ENCODE data around the gene RPS6KA2.
"Not testable (repeated sequence)": the region's sequence is repeated elsewhere in the genome, so short reads cannot be mapped to it uniquely, and the experiment has no call there.

Gene RPS6KA2

DNA sequence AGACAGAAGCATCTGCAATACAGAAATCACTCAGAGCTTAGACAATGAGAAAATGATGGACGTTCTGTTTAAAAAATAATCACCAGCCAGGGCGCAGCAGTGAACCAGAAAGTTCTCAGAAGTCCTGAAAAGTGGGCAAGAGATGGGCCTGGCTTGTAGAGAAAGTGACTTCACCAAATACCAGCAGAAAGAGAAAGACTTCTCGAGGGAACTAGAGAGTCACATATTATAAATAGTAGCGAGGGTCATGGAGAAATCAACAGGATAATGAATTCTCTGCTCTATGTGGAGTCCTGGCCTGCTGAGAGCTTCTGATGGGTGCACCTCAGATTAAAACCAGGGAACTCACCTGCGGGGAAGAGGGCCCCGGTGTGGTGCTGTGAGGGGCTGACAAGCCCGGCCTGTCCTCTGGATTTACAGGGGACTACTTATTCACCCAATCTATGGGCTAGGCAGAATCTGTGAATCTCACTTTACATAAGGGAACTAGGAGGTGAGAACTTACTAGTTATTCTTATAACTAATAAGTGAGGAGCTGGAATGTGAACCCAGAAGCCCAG is 35.0 kb downstream of the RPS6KA2 start:
- no peak for DNase-seq (ENCODE audit: low read depth)

DNA sequence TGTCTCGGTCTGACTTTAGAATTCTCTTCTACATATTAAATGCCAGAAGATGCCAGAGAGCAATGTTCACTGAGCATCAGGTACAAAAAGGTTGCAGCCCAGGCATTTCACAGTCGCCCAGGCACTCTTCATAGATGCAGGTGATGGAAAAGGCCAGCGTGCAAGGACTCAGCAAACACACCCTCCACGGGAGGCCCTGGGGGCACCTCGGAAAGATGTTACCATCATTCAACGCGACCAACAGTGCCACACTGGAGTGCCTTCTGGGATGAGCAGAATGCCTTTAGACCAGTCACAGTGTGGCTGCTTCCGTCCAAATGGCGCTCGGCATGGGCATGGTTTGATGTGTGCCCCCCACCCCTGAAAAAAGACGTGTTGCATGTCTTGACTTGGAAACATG is 36.0 kb downstream of the RPS6KA2 start:
- no peak for DNase-seq (ENCODE audit: low read depth)

DNA sequence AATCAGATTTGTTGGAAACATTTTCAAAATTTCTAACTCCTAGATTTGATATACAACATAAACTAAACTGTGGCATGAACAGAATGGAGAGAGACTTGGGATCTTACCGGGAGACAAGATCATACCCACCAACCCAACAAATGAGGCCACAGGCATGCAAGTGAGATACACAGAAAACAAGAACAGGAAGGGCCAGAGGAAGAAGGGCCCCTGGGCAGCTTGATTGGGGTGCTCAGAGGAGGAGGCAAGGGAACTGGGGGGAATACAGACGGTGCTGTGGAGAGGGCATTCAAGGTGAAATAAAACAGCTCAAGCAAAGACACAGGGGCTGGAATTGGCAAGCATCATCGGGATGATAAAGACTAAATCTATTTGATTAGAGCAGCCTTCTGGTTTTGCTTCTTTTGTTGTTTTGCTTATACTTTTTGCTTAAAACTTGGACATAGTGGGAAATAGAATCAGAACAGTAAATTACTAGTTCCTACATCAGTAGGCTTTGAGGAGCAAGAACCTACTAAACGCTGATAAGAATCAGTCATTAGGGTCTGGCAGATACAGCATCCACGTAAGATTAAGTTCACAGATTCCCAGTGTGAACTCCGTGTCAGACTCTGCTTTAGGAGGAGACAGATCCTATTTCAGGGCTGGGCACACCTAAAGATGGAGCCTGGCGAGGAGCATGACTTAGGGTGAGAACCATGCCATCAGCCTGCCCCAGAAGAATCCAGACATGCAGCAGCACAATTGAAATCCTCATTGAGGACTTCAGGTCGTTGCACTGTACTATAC is 37.1 kb downstream of the RPS6KA2 start:
- DNase-seq (ENCODE audit: low read depth) = no peak

DNA sequence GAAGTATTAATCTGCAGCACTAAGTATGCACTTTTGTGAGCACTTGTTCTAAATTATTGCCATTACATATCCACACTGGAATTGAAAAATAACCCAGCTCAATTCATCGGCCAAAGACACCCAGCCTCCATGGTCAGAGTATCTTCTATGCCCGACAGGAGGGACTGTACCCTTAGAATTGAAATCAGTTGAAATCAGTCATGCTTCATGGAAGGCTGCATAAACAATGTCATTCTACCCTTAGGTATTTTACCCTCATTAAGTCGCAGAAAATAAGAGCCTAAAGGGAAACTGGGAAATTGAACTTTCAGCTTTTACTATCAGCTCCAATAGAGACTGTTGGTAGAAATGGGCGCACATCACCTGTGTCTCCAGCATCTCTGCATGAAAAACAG is 37.7 kb downstream of the RPS6KA2 start:
- no peak for DNase-seq (ENCODE audit: low read depth)

DNA sequence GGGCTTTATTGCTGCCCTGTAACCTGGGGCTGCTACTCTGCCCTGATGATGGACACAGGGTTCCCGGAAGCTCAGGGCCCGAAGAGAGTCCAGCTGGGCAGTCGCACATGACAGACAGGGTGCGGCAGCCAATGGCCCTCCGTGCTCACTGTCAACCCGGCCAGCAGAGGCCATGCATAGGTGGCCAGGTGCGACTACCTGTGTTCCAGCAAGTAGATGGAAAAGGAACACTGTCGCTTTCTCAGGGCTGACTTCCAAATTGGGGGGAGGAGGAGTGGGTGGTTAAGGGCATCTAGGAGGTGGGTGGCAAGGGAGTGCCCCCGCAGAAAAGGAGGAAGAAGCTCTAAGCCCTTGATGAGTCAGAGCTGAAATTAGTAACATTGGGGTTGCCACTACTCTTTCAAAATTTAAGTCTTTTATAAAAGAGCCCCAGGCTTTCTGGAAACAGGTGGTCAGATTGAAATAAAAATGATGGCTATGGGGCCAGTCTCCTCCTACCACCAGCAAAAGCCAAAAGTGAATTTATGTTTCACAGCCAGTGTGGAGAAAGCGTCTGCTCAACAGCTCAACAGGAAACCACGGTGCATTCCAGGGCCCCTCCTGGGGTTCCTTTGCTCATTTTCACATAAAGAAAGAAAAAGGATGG is 38.2 kb downstream of the RPS6KA2 start:
- no peak for DNase-seq (ENCODE audit: low read depth)

DNA sequence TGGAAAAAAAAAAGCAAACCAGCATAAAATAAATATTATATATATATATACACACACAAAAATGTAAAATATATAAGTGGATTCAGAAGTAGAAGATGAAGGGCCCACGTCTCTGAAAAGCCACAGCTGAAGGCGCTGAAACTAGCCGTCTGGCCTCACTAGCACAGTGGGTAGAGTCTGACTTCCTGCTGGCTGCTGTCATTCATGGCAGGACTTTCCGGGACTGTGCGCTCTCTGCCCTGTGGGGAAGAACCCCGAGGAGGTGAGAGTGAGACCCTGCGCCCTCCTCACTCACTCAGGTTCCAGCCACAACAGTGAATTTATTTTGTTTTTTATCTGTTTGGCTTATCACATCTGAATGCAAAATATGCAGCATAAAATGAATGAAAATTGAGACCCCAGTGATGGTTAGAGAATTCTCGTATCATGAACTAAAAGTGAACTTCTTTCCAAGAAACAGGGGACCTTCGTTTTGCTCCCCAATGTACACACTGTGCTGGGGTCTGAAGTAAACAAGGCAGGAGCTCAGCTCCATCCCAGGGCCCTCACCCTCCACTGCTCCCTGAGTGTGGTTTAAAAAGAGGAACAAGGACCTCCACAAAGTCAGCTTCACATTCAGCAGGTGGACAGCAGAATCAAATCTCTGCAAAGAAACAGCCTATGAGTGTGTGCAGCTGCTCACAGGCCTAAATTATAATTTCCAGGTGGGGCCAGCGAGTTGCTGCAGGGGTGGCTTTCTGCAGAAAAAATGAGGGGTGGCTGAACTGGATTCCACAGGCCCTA is 39.2 kb downstream of the RPS6KA2 start:
- no peak for DNase-seq (ENCODE audit: low read depth)

DNA sequence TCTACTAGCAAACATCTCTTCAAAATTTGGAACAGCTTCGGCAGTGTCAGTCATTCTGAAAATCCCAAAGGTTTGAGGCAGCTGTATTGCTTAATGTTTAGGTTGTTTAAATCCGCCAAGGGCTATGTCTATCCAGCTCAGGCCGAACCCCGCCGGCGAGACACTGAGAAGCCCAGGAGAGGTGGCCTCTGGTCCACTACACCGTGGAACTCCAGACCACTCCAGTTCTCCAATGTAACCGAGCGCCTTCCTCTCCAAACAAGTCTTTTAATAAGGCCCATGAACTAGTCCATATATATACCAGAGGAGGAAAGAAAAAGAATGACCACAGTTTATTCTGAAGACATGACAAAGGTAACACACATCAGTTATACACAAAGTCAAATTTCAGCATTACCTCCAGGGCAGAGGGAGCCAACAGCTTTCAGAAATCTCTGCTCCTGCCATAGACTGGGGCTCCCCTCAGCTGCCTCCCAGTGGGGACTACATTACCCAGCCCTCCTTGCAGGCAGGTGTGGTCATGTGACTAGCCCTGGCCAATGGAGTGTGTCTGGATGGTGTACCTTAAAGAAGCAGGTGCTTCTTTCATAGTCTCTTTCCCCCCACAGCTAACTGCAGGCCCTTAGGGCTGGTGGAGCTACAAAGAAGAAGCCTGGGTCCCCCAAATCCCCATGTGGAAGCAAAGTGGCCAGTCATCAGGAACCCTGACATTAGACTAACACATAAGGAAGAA is 40.5 kb downstream of the RPS6KA2 start, which contains the start of gene RAMACL:
Gene RAMACL (minus strand): TSS at position 255 of the 733 bp plus-strand sequence. CDS start 201 bp downstream, at position 54.
- peak; percentile 26 for DNase-seq (ENCODE audit: low read depth)

DNA sequence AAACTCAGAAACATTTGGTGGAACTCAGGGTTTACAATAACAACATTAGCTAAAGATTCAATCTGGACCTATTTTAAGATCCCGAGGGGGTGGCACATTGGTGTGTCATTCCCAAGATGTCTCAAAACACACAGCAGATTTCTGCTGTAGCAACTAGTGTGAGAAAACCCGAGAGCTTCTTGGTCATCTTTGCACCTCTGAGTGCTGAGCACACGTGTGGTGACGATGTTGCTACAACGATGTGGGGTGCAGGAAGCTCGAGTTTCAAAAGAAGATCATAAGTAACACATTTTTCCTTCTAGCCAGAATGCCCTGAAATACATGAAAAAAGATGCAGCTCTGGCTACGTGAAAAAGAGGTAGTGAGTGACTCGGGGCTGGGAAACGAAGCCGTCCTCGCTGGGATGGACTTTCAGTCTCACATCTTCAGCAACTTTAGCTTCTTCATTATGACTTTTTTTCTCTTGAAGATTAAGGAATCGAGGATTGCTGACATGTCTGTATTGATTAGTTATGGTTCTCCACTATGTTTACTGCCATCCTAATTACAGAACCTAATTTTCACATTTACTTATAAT is 42.1 kb downstream of the RPS6KA2 start:
- DNase-seq (ENCODE audit: low read depth) = no peak

DNA sequence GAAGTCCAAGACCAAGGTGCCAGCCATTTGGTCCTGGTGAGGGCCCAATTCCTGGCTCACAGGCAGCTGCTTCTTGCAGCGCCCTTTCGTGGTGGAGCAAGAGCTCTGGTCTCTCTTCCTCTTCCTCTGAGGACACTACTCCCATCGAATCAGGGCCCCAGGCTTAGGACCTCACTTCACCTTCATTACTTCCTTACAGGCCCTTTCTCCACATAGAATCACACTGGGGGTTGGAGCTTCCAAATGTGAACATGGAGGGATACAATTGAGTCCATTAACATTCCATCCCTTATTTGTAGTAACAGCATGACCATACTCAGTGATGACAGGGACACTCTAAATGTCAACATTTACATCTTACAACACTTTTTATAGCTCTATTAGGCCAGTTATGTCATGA is 42.9 kb downstream of the RPS6KA2 start:
- no peak for DNase-seq (ENCODE audit: low read depth)

DNA sequence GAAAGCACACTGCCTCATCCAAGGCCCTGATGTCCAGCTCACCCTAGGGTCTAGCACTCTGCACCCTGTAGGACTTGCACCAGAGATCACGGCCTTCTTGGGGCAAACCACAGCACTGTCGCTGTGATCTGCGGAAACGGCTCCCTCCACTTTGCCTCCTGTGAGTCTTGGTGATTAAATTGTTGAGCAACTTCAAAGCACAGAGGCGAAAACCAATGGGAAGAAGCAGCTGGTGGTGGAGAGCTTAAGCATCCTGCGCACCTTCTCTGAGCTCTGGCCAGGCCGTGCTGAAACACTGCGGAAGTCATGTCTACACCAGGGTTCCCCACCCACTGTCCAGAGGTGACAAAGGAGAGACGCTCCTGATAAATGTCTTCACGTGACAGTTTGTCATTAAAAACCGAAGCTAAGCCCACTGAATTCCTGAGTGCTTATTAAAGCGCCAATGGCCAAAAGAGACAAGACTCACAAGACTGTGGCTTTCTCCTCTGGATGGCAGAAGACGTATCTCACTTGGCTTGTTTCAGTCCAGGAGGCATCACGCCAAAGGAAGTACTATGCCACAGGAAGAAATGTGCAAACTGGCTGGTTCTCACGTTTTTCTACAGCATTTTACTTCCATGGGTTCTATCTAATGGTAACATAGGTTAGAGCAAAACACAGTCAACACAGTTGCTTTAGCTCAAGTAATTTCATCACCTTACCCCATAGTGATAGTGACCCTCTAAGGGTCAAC is 43.7 kb downstream of the RPS6KA2 start:
- no peak for DNase-seq (ENCODE audit: low read depth)

DNA sequence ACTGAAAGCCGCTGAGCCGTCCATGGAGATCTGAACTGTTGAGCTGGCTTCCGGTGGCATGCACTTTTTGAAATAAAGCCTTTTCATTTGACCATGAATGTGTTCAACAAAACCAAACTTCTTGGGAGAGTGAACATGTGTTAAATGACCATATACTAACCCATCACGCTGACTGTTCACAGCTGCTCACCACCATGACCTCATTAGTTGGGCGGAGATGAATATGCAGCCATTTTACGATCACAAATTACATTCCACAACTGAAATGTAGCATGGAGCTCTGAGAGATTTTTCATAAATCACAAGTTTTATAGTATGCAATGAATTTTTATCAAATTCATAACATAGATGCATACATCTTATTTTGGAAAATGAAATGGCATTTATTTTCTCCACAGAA is 44.8 kb downstream of the RPS6KA2 start:
- DNase-seq (ENCODE audit: low read depth) = no peak

DNA sequence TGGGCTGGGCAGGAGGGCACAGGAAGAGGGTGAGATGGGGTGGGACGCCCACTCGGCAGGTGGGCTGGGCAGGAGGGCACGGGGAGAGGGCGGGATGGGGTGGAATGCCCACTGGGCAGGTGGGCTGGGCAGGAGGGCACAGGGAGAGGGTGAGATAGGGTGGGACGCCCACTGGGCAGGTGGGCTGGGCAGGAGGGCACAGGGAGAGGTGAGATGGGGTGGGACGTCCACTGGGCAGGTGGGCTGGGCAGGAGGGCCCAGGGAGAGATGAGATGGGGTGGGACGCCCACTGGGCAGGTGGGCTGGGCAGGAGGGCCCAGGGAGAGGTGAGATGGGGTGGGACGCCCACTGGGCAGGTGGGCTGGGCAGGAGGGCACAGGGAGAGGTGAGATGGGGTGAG is 45.2 kb downstream of the RPS6KA2 start:
- DNase-seq (ENCODE audit: low read depth) = not testable (repeated sequence)

DNA sequence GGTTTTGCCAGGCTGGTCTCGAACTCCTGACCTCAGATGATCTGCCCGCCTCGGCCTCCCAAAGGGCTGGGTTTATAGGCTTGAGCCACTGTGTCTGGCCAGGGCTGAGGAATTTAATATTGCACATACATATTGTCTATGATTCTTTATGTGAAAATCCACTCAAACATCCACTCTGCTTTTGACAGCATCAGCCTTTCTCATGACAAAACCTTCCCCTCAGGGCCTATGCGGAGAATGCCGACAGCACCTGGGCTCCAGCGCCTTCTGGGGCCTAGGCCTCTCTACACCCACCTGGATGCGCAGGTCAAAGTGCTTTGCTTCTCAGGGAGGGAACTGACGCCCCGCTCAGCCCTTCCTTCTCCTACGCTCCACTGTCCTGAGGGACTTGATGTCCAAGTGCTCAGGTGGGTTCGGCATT is 46.0 kb downstream of the RPS6KA2 start:
- no peak for DNase-seq (ENCODE audit: low read depth)

DNA sequence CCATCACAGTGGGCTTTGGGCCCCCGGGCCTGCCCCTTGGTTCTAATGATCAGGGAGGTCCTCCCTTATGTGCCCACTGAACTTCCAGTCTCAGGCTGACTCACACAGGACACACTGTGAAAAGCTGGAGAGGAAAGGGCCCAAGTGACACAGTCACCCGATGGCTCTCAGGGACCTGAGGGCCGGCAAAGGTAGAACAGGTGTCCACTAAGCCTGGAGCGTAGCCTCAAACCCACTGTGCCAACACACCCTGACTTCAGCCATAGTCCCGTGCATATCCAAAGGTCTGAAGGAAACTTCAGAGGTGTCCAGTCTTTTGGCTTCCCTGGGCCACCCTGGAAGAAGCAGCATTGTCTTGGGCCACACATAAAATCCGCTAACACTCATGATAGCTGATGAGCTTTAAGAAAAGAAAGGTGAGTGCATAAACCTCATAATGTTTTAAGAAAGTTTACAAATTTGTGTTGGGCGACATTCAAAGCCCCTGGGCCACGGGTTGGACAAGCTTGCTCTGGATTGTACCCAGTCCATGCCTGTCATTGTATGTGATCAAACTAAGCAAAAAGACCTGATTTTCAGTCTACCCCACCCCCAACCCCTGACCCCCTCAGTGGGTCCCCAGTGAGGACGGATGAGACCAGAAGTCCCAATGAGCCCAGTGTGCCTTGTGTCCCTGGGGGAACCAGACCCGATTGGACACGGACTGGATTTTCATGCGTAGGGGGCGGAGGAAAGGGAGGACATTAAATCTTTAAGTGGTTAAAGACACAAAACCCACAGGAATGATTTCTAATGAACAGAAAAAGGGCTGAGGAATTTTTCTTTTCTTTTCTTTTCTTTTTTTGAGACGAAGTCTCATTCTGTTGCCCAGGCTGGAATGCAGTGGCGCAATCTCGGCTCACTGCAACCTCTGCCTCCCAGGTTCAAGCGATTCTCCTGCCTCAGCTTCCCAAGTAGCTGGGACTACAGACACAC is 46.7 kb downstream of the RPS6KA2 start:
- DNase-seq (ENCODE audit: low read depth) = no peak

DNA sequence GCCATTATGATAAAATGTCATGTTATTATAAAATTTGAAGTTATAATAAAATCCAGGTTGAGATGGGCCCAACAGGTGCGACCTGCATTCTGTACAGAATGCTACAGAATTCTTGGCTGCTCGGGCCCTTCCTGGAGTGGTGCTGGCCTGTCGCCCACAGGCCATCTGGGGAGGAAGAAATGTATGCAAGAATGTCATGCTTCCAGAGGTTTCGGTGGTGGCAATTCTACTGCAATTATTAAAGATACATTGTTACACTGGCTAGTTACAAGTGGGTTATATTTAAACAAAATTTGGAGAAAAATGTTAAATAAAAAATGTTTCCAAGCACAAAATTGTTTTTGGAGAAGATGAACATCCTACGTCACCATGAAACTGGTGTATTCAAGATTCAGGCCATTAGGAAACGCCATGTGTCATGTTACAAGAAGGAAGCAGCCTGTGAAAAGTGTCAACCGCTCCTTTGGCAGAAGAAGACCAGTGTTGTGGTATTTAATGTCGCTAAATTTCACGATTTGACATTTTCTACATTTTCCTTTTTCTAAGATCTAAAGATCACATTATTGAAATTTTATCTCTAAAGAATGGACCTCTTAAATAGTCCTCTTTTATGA is 47.7 kb downstream of the RPS6KA2 start:
- DNase-seq (ENCODE audit: low read depth) = no peak

DNA sequence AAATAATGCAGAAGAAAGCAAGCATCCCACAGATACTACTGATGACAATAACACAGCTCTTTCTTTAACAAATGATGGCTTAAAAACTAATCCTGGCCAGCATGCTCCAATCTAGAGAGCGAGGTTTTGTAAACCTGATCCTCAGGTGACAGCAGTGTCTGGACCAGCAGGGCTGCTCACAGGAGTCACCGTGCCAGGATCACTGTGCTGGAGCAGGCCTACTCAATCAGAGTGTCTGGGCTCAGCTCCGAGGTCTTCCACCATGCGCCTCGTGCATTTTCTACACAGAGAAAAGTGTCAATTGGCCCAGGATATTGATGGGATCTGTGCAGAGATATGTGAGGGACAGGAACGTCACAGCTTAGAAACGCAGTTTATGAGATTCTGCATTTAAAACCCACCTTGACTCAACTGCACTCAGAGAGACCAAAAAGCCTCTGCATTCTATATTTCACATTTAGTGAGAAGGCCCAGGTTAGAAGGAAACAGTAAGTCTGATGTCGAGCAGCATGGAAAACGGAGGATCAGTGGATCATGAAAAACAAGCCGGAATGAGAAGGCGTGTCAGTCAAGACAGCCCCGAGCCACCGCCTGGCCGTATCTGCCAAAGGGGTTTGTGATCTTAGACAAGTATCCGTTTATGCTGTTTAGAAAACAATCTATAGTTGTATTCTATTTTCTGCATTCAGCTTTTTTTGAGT is 48.4 kb downstream of the RPS6KA2 start:
- DNase-seq (ENCODE audit: low read depth) = no peak

DNA sequence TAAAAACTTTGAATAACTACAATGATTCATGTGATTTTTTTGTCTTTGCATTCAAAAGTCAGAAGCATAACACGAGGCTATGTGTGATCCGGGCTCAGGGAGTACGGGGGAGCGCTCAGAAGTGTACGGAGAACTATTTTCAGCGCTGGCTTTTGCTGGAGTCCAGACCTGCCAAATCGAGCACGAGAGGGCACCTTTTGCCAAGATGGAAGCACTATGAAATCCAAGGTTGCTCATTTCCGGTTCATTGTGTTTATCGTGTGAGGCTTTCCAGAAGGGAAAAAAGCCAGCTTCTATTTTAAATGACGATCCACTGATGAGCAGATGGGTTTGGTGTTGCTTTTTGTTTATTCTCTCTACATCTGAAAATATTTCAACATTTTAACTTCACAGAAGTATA is 51.8 kb downstream of the RPS6KA2 start:
- DNase-seq (ENCODE audit: low read depth) = no peak

DNA sequence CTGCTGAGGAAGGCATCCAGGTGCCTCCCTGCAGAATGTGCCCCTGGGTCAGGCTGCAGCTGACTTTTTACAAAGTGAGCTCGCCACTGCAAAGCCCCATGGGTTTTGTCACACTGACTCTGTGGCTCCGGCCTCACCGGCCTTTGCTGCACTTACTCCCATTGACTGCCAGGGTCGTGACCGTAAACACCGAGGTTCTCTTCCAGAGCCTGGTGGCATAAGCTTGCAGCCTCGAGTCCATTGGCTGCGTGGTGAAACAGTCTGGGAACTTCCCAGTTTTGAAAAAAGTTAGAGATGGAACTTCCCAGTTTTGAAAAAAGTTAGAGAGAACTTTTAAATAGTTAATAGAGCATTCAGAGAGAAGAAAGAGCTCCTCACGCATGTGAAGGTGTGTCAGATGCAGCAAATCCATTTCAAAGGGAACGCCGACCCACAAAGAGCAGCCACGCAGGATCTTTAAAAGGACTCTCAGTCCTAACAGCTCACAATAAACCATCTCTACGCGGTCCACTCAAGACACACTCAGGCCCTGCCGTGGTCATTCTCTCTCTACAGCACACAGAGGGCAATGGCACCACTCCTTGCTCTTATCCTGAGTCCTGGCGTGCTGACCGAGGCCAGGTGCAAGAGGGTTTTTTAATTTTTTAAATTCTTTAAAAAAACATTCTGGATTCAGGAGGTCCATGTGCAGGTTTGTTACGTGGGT is 53.4 kb downstream of the RPS6KA2 start:
- DNase-seq (ENCODE audit: low read depth) = no peak
